HepG2 (cell line): ENCODE data around the gene SEMA6B. TPM values are rescaled to one million over a fixed set of nuclear protein-coding genes. Genes with fewer than 3 reads are reported as not detected.

Source experiments
- HDAC1 ChIP-seq: sonication (generic); formaldehyde crosslinking; IDR thresholded peaks from 2 replicates; pipeline ENCODE4 v1.5.1; 2020; ENCODE audit warnings: mild to moderate bottlenecking, missing genetic modification reagents
- HNRNPK ChIP-seq: fragments of 200-400 bp; formaldehyde crosslinking; IDR thresholded peaks from 2 replicates; pipeline ENCODE4 v1.6.1; 2018; ENCODE audit warnings: low read length, low read depth, moderate library complexity, mild to moderate bottlenecking; ENCODE audit not compliant: poor library complexity, severe bottlenecking
- NCOA2 ChIP-seq: sonication (generic); formaldehyde crosslinking; IDR thresholded peaks from 2 replicates; pipeline ENCODE4 v1.8.0; 2022; ENCODE audit warnings: inconsistent platforms
- NR1H2 ChIP-seq: sonication (generic); formaldehyde crosslinking; IDR thresholded peaks from 2 replicates; pipeline ENCODE4 v1.8.1; 2022; ENCODE audit warnings: low read depth, missing genetic modification reagents, borderline replicate concordance
- PLRG1 ChIP-seq: fragments of 450-650 bp; conservative IDR thresholded peaks from 2 replicates; pipeline ENCODE4 v1.6.1; 2016
- PRPF4 ChIP-seq: fragments of 200-400 bp; formaldehyde crosslinking; IDR thresholded peaks from 2 replicates; pipeline ENCODE4 v1.6.1; 2016; ENCODE audit warnings: low read length, low read depth; ENCODE audit not compliant: poor library complexity, severe bottlenecking
- RORA ChIP-seq: sonication (generic); formaldehyde crosslinking; IDR thresholded peaks from 2 replicates; pipeline ENCODE4 v1.5.0; 2020; ENCODE audit warnings: mild to moderate bottlenecking, missing genetic modification reagents, moderate library complexity
- ZBTB21 ChIP-seq: sonication (generic); formaldehyde crosslinking; IDR thresholded peaks from 2 replicates; pipeline ENCODE4 v1.4.0; 2020; ENCODE audit warnings: missing genetic modification reagents
- ZFAT ChIP-seq: sonication (generic); formaldehyde crosslinking; conservative IDR thresholded peaks from 2 replicates; pipeline ENCODE4 v1.8.1; 2023; ENCODE audit warnings: missing genetic modification reagents, inconsistent platforms
- ZNF138 ChIP-seq: sonication (generic); formaldehyde crosslinking; IDR thresholded peaks from 2 replicates; pipeline ENCODE4 v1.5.0; 2020; ENCODE audit warnings: mild to moderate bottlenecking, low read depth, missing genetic modification reagents
- ZNF251 ChIP-seq: sonication (generic); formaldehyde crosslinking; IDR thresholded peaks from 2 replicates; pipeline ENCODE4 v1.9.0; 2021; ENCODE audit warnings: mild to moderate bottlenecking, missing genetic modification reagents
- ZNF446 ChIP-seq: sonication (generic); formaldehyde crosslinking; IDR thresholded peaks from 2 replicates; pipeline ENCODE4 v1.5.0; 2020; ENCODE audit warnings: mild to moderate bottlenecking, missing genetic modification reagents
- ZNF550 ChIP-seq: sonication (generic); formaldehyde crosslinking; IDR thresholded peaks from 2 replicates; pipeline ENCODE4 v1.4.0; 2020; ENCODE audit warnings: mild to moderate bottlenecking, missing genetic modification reagents, borderline replicate concordance
- ZNF747 ChIP-seq: sonication (generic); formaldehyde crosslinking; IDR thresholded peaks from 2 replicates; pipeline ENCODE4 v1.8.1; 2023; ENCODE audit warnings: missing genetic modification reagents, mild to moderate bottlenecking, borderline replicate concordance
- ZNF878 ChIP-seq: sonication (generic); formaldehyde crosslinking; IDR thresholded peaks from 2 replicates; pipeline ENCODE4 v1.8.1; 2023; ENCODE audit warnings: mild to moderate bottlenecking, missing genetic modification reagents, moderate library complexity
- polyA plus RNA-seq, 8 experiments: library from polyadenylated mRNA; depleted of rRNA in 3 of 8; stranded (reverse) in 7 of 8; unstranded in 1 of 8; fragments of >200 nt; fragmentation: Illumina TruSeq in 4 of 8; extraction: Trizol in 4 of 8; gene quantifications; 2 replicates each; pipeline versions ENCODE4 v1.2.1 to v1.2.3, GENCODE V29; 2011 to 2016; ENCODE audit warnings: low read depth in 4 of 8, missing spikeins in 1 of 8, mixed read lengths in 1 of 8; ENCODE audit not compliant: insufficient read depth in 1 of 8
- total RNA-seq, 5 experiments: library from RNA; depleted of rRNA; stranded (reverse); fragments of >200 nt; fragmentation: Illumina TruSeq; extraction: Trizol; gene quantifications; 2 replicates each; pipeline ENCODE4 v1.2.3, GENCODE V29; 2016; ENCODE audit warnings: low read depth in 1 of 5
- TF ChIP-seq, protein P1 (sequence below): sonication (generic); formaldehyde crosslinking; IDR thresholded peaks from 2 replicates; pipeline ENCODE4 v1.5.0; 2020; ENCODE audit warnings: missing genetic modification reagents
- TF ChIP-seq, protein P2 (sequence below): sonication (generic); formaldehyde crosslinking; IDR thresholded peaks from 2 replicates; pipeline ENCODE4 v1.8.1; 2023; ENCODE audit warnings: missing genetic modification reagents, inconsistent platforms, borderline replicate concordance
- TF ChIP-seq, protein P3 (sequence below): sonication (generic); formaldehyde crosslinking; IDR thresholded peaks from 2 replicates; pipeline ENCODE4 v1.9.0; 2021; ENCODE audit warnings: missing genetic modification reagents, borderline replicate concordance
- TF ChIP-seq, protein P4 (sequence below): sonication (generic); formaldehyde crosslinking; IDR thresholded peaks from 2 replicates; pipeline ENCODE4 v1.9.0; 2021; ENCODE audit warnings: missing genetic modification reagents, mild to moderate bottlenecking, borderline replicate concordance
- TF ChIP-seq, protein P5 (sequence below): sonication (generic); formaldehyde crosslinking; IDR thresholded peaks from 2 replicates; pipeline ENCODE4 v1.9.0; 2022; ENCODE audit warnings: missing genetic modification reagents, mild to moderate bottlenecking, borderline replicate concordance

The SEMA6B gene
- total and polyA plus RNA-seq, 2 of the 13 experiments (the other 11 are each of a cell fraction or from before 2014, with no cell fraction given): 45.5 to 67.1 TPM

DNA sequence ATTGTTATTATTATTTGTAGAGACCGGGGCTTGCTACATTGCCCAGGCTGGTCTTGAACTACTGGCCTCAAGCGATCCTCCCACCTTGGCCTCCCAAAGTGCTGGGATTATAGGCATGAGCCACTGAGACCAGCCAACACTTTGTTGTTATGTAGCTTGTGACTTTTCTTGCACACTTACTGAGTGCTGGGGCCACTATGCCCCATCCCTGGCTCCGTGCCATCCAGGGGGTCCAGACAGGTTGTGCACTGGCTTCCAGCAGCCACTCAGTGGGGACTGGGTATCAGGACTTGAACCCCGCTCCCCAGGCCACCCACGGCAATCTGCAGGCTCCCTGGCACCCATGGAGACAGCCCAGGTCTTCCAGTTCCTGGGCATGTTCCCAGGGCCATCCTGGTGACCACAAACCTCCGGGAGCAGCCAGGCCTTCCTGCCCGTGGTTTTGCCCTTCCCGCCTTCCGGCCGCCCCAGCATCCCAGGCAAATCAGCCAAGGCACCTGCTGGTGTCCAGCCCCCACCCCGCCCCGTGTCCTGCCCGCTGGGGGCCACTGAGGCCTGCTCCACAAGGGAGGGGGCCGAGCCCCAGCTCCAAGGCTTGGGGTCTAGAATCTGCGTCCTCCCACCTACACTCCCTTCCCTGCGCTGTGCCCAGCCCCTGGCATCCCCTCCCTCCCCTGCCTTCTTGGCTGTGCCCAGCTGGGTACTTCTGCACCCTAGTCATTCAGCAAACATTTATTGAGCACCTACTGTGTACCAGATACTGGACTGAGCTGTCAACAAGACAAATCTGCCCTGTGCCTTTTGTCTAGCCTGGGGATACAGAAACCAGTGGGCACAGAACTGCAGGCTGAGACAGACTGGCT is 23.7 kb upstream of the SEMA6B start (continued):
- TF ChIP-seq, protein P1, sequence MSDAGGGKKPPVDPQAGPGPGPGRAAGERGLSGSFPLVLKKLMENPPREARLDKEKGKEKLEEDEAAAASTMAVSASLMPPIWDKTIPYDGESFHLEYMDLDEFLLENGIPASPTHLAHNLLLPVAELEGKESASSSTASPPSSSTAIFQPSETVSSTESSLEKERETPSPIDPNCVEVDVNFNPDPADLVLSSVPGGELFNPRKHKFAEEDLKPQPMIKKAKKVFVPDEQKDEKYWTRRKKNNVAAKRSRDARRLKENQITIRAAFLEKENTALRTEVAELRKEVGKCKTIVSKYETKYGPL (CRISPR knock-in tag): no peak
- TF ChIP-seq ZFAT (CRISPR knock-in tag) (no peak), ZNF747 (CRISPR knock-in tag) (peak; percentile 10; the same call in 1 of the 2 replicates), HNRNPK (no peak), NR1H2 (CRISPR knock-in tag) (no peak), PRPF4 (no peak), ZNF251 (CRISPR knock-in tag) (no peak), HDAC1 (CRISPR knock-in tag) (peak; percentile 49), RORA (CRISPR knock-in tag) (no peak), ZNF446 (no peak; the same call in 1 of the 2 replicates), PLRG1 (no peak), ZBTB21 (CRISPR knock-in tag) (no peak), ZNF878 (CRISPR knock-in tag) (no peak), ZNF550 (0 out of 2 replicates have a peak, but pooled peaks have one; percentile 40), NCOA2 (peak; percentile 57; the same call in 1 of the 2 replicates), ZNF138 (CRISPR knock-in tag) (0 out of 2 replicates have a peak, but pooled peaks have one; percentile 5)
- TF ChIP-seq, protein P2, sequence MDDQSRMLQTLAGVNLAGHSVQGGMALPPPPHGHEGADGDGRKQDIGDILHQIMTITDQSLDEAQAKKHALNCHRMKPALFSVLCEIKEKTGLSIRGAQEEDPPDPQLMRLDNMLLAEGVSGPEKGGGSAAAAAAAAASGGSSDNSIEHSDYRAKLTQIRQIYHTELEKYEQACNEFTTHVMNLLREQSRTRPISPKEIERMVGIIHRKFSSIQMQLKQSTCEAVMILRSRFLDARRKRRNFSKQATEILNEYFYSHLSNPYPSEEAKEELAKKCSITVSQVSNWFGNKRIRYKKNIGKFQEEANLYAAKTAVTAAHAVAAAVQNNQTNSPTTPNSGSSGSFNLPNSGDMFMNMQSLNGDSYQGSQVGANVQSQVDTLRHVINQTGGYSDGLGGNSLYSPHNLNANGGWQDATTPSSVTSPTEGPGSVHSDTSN (CRISPR knock-in tag): no peak
- TF ChIP-seq, protein P3, sequence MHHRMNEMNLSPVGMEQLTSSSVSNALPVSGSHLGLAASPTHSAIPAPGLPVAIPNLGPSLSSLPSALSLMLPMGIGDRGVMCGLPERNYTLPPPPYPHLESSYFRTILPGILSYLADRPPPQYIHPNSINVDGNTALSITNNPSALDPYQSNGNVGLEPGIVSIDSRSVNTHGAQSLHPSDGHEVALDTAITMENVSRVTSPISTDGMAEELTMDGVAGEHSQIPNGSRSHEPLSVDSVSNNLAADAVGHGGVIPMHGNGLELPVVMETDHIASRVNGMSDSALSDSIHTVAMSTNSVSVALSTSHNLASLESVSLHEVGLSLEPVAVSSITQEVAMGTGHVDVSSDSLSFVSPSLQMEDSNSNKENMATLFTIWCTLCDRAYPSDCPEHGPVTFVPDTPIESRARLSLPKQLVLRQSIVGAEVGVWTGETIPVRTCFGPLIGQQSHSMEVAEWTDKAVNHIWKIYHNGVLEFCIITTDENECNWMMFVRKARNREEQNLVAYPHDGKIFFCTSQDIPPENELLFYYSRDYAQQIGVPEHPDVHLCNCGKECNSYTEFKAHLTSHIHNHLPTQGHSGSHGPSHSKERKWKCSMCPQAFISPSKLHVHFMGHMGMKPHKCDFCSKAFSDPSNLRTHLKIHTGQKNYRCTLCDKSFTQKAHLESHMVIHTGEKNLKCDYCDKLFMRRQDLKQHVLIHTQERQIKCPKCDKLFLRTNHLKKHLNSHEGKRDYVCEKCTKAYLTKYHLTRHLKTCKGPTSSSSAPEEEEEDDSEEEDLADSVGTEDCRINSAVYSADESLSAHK (CRISPR knock-in tag): no peak
- TF ChIP-seq, protein P4, sequence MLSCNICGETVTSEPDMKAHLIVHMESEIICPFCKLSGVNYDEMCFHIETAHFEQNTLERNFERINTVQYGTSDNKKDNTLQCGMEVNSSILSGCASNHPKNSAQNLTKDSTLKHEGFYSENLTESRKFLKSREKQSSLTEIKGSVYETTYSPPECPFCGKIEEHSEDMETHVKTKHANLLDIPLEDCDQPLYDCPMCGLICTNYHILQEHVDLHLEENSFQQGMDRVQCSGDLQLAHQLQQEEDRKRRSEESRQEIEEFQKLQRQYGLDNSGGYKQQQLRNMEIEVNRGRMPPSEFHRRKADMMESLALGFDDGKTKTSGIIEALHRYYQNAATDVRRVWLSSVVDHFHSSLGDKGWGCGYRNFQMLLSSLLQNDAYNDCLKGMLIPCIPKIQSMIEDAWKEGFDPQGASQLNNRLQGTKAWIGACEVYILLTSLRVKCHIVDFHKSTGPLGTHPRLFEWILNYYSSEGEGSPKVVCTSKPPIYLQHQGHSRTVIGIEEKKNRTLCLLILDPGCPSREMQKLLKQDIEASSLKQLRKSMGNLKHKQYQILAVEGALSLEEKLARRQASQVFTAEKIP (CRISPR knock-in tag): no peak
- TF ChIP-seq, protein P5, sequence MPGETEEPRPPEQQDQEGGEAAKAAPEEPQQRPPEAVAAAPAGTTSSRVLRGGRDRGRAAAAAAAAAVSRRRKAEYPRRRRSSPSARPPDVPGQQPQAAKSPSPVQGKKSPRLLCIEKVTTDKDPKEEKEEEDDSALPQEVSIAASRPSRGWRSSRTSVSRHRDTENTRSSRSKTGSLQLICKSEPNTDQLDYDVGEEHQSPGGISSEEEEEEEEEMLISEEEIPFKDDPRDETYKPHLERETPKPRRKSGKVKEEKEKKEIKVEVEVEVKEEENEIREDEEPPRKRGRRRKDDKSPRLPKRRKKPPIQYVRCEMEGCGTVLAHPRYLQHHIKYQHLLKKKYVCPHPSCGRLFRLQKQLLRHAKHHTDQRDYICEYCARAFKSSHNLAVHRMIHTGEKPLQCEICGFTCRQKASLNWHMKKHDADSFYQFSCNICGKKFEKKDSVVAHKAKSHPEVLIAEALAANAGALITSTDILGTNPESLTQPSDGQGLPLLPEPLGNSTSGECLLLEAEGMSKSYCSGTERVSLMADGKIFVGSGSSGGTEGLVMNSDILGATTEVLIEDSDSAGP: peak; percentile 12
